ENCODE data around the gene KRT15.

DNA sequence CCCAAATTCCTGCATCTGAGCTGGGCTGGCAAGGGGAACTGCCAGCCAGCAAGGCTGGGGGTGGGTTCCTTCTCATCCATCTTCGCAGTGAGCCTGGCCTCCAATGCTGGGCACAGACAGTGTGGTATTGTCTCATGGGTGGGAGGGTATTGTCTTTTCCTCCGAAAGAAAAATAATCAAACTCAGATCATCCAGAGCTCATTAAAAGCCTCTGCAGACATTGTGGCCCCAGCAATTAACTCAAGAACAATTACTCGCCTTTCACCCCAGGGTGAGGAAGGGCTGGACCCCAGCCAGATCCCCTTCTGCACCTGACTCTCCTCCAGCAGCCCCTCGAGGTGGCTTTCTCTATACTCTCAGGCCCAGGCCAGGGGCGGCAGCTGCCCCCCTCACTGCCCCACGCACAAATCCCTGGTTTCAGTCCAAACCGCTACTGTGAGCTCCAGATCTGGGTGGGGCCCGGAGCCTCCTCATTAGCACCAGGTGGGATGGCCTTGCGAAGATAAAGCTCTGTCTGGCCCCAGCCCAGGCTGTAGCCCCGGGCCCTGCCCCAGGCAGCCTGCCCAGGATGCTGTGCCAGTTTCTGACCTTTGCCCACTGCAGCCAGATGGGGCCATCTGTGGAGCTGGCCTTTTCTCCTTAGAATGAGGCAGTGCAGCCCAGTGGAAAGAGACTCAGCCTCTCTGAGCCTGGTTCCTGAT is 2.3 kb upstream of the KRT15 start:
- TF ChIP-seq POLR2A (IDR thresholded peaks at IDR 0.05) = no peak
- TF ChIP-seq, protein P1, sequence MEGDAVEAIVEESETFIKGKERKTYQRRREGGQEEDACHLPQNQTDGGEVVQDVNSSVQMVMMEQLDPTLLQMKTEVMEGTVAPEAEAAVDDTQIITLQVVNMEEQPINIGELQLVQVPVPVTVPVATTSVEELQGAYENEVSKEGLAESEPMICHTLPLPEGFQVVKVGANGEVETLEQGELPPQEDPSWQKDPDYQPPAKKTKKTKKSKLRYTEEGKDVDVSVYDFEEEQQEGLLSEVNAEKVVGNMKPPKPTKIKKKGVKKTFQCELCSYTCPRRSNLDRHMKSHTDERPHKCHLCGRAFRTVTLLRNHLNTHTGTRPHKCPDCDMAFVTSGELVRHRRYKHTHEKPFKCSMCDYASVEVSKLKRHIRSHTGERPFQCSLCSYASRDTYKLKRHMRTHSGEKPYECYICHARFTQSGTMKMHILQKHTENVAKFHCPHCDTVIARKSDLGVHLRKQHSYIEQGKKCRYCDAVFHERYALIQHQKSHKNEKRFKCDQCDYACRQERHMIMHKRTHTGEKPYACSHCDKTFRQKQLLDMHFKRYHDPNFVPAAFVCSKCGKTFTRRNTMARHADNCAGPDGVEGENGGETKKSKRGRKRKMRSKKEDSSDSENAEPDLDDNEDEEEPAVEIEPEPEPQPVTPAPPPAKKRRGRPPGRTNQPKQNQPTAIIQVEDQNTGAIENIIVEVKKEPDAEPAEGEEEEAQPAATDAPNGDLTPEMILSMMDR (IDR thresholded peaks at IDR 0.05) = no peak

Measured in right lobe of liver (tissue), 4 donors.